GM13977 (cell line): ENCODE results near the gene EPS8L3.
"Not testable (repeated sequence)": the region's sequence is repeated elsewhere in the genome, so short reads cannot be mapped to it uniquely, and the experiment has no call there.

Experiments used
- DNase-seq: peaks from one replicate; pipeline ENCODE4 v3.0.0; 2012; ENCODE audit warnings: low spot score
- CTCF ChIP-seq: IDR thresholded peaks from 2 replicates; pipeline ENCODE4 v1.5.1; 2012; ENCODE audit warnings: mild to moderate bottlenecking, control low read depth; ENCODE audit not compliant: insufficient read depth; ENCODE audit errors: extremely low read depth, missing control alignments
- in situ Hi-C: fragments of 300-500 bp; cut with MboI; formaldehyde crosslinking; loops from one replicate; pipeline ENCODE4 v1.12.0; 2022; ENCODE audit warnings: low sequenced_read_pairs, low pct_unique_long_range_greater_than_20kb, mixed read lengths, inconsistent platforms; ENCODE audit not compliant: unreplicated experiment

Gene EPS8L3

GRCh38 chr1:109801791-109802135 is 38.0 kb upstream of the EPS8L3 start:
- TF ChIP-seq CTCF, result no peak
- in situ Hi-C loops, result no loop called here

GRCh38 chr1:109800291-109800690 is 36.6 kb upstream of the EPS8L3 start:
- DNase-seq, result no peak
- no peak for TF ChIP-seq CTCF
- in situ Hi-C loops, result no loop called here

More at GRCh38 chr1:109801791-109802135, 38.0 kb upstream of the EPS8L3 start:
- DNase-seq, result no peak

GRCh38 chr1:109799445-109799844 is 35.7 kb upstream of the EPS8L3 start:
- DNase-seq, result no peak
- no peak for TF ChIP-seq CTCF
- in situ Hi-C loops, result no loop called here

- DNase-seq, in situ Hi-C loops: not testable (repeated sequence)
These were observed 33.5 kb upstream of the EPS8L3 start for GRCh38 chr1:109797303-109797595.

- no peak for DNase-seq
- TF ChIP-seq CTCF, result no peak
- in situ Hi-C loops, result no loop called here
These were observed 33.0 kb upstream of the EPS8L3 start for GRCh38 chr1:109796484-109797302.

GRCh38 chr1:109794319-109795132 is 30.8 kb upstream of the EPS8L3 start:
- no peak for TF ChIP-seq CTCF
- in situ Hi-C loops, result no loop called here
- DNase-seq, result no peak
